ENCODE results near the gene RERE. TPM values are rescaled to one million over a fixed set of nuclear protein-coding genes. Genes with fewer than 3 reads are reported as not detected.

RERE gene
- total RNA-seq, 3 donors from 2014 or later: 99.5 to 204 (median 174) TPM

DNA sequence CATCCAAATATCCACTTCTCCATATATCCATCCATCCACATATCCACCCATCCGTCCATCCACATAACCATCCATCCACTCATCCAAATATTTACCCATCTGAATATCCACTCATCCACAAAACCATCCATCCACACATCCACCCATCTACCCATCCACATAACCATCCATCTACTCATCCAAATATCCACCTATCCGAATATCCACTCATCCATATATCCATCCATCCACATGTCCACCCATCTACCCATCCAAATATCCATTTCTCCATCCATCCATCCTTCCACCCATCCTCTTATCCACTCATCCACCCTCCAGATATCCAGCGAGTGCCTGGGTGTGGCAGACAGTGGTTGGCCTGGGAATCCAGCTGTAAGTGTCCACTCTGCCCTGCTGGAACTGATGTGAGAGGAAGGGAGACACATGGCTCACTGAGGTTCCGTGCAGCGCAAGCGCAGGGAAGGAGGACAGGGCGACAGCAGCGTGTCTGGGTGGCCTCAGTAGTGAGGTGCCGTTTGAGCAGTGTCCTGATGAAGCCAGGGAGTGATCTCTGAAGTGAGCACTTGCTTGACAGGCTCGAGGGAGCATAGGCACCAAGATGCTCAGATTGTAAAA lies 472.4 kb downstream of the RERE start:
- Histone ChIP-seq H3K4me3 (no peak overlapping the region), H3K4me1 (ENCODE audit: low read depth) (no peaks in the 10 kb centered on the region), H3K36me3 (ENCODE audit: low read depth) (no peaks in the 10 kb centered on the region), H3K9me3 (no peaks in the 10 kb centered on the region)
- TF ChIP-seq, protein P1, sequence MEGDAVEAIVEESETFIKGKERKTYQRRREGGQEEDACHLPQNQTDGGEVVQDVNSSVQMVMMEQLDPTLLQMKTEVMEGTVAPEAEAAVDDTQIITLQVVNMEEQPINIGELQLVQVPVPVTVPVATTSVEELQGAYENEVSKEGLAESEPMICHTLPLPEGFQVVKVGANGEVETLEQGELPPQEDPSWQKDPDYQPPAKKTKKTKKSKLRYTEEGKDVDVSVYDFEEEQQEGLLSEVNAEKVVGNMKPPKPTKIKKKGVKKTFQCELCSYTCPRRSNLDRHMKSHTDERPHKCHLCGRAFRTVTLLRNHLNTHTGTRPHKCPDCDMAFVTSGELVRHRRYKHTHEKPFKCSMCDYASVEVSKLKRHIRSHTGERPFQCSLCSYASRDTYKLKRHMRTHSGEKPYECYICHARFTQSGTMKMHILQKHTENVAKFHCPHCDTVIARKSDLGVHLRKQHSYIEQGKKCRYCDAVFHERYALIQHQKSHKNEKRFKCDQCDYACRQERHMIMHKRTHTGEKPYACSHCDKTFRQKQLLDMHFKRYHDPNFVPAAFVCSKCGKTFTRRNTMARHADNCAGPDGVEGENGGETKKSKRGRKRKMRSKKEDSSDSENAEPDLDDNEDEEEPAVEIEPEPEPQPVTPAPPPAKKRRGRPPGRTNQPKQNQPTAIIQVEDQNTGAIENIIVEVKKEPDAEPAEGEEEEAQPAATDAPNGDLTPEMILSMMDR (IDR thresholded peaks at IDR 0.05): no peak
- ATAC-seq: no peak
- DNase-seq: peak in 1 of 3 donors; percentile 13
- intact Hi-C loops (cut with DNase I, micrococcal nuclease): no loop called here

DNA sequence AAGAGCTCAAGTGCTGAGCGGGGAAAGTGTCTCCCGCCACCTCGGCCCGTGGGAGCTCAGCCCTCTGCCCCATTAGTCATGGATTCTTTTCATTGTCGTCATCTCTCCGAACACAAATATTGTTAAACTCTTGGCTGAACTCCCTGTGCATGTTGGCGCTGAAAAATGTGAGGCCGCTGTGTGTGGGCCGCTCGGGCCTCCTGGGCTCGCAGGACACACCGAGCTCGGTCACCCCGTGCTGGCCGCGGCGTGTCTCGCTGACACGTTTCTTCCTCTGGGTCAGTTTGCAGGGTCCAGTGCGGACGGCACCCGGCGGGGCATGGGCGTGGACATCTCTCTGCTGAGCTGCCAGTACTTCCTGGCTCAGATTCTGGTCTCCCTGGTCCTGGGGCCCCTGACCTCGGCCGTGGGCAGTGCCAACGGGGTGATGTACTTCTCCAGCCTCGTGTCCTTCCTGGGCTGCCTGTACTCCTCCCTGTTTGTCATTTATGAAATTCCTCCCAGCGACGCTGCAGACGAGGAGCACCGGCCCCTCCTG lies 473.9 kb downstream of the RERE start:
- no peaks in the 10 kb centered on the region for H3K36me3 ChIP-seq (ENCODE audit: low read depth)
- peak in 2 of 3 donors; percentile 38 to 58 for DNase-seq
- no peak overlapping the region for H3K4me3 ChIP-seq
- no peaks in the 10 kb centered on the region for H3K4me1 ChIP-seq (ENCODE audit: low read depth)
- H3K9me3 ChIP-seq: no peaks in the 10 kb centered on the region
- peak; percentile 64 for ATAC-seq
- TF ChIP-seq, protein P1 (IDR thresholded peaks at IDR 0.05): no peak
- intact Hi-C loops (cut with DNase I, micrococcal nuclease): no loop called here

DNA sequence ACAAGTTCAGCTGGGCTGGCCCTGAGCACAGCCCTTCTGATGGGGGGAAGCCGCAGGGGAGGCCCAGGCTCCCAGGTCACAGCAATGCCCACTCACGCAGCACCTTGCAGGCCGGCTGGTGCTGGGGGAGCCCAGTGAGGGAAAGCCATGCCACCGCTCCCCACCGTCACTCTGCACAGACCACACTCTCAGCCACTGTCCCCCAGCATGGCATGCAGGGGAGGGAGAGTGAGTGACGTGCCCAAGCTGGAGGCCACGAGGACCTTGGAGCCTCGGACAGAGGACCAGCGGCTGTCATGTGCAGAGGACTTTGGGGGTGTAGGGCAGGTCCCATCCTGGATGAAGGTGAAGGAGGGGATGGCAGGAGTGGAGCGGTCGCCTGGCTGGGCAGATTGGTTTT lies 474.4 kb downstream of the RERE start:
- intact Hi-C loops (cut with DNase I, micrococcal nuclease): no loop called here
- Histone ChIP-seq H3K9me3 (no peaks in the 10 kb centered on the region), H3K4me3 (no peak overlapping the region), H3K4me1 (ENCODE audit: low read depth) (no peaks in the 10 kb centered on the region), H3K36me3 (ENCODE audit: low read depth) (no peaks in the 10 kb centered on the region)
- ATAC-seq (peak; percentile 6), DNase-seq (no peak)
- TF ChIP-seq, protein P1 (IDR thresholded peaks at IDR 0.05): no peak

DNA sequence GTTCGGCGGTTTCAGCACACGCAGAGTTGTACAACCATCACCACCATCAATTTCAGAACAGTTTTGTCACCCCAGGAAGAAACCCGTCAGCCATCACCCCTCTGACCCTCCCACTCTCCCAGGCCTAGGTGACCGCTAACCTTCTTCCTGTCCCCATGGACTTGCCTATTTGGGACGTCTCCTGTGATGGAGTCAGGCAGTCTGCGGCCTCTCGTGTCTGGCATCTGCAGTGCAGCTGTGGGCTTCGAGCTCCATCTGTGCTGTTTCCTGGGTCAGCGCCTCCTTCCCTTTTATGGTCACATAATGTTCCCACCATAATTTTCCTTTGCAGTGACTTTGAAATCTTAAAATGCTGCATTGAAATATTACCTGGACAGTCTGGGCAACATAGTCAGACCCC lies 475.1 kb downstream of the RERE start:
- DNase-seq: no peak
- no peaks in the 10 kb centered on the region for H3K4me1 ChIP-seq (ENCODE audit: low read depth)
- H3K4me3 ChIP-seq: no peak overlapping the region
- no peak for ATAC-seq
- H3K9me3 ChIP-seq: no peaks in the 10 kb centered on the region
- no peaks in the 10 kb centered on the region for H3K36me3 ChIP-seq (ENCODE audit: low read depth)
- TF ChIP-seq, protein P1 (IDR thresholded peaks at IDR 0.05): no peak
- intact Hi-C loops (cut with DNase I, micrococcal nuclease): no loop called here

DNA sequence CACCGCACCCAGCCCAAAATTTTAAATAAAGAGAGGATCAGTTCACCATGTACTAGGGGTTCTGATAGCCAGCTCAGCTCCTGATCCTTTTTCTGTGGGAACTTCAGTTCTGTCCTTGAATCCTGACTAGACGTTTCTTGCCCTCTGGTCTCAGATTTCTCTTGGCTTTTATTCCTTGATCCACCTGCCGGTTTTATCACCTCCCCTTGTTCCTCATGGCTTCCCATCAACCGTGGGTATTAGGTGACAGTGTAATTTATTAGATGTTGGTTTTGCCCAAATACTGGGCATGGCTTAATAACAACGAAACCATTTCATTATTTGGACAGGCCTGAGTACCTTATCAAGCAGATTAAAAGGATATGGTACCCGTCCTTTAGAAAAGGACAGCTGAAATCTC lies 477.0 kb downstream of the RERE start:
- DNase-seq: no peak
- TF ChIP-seq, protein P1 (IDR thresholded peaks at IDR 0.05): no peak
- Histone ChIP-seq H3K4me1 (ENCODE audit: low read depth) (no peaks in the 10 kb centered on the region), H3K36me3 (ENCODE audit: low read depth) (no peaks in the 10 kb centered on the region), H3K9me3 (no peaks in the 10 kb centered on the region), H3K4me3 (no peak overlapping the region)
- no peak for ATAC-seq
- intact Hi-C loops (cut with DNase I, micrococcal nuclease): no loop called here

All from mucosa of descending colon (tissue), 3 donors.